GM19468 (cell line): ENCODE data around the gene C1orf159.
"Not testable (repeated sequence)": the region's sequence is repeated elsewhere in the genome, so short reads cannot be mapped to it uniquely, and the experiment has no call there.

Experiments used
- ATAC-seq: cut with Tn5 transposase; IDR thresholded peaks from one replicate; pipeline ENCODE4 v1.9.1; 2021; ENCODE audit warnings: mild to moderate bottlenecking, moderate library complexity, moderate number of reproducible peaks; ENCODE audit not compliant: unreplicated experiment; ENCODE audit errors: extremely low read depth

The C1orf159 gene

GRCh38 chr1:1071486-1072298 lies 44.2 kb downstream of the C1orf159 start:
- no peak for ATAC-seq

DNA sequence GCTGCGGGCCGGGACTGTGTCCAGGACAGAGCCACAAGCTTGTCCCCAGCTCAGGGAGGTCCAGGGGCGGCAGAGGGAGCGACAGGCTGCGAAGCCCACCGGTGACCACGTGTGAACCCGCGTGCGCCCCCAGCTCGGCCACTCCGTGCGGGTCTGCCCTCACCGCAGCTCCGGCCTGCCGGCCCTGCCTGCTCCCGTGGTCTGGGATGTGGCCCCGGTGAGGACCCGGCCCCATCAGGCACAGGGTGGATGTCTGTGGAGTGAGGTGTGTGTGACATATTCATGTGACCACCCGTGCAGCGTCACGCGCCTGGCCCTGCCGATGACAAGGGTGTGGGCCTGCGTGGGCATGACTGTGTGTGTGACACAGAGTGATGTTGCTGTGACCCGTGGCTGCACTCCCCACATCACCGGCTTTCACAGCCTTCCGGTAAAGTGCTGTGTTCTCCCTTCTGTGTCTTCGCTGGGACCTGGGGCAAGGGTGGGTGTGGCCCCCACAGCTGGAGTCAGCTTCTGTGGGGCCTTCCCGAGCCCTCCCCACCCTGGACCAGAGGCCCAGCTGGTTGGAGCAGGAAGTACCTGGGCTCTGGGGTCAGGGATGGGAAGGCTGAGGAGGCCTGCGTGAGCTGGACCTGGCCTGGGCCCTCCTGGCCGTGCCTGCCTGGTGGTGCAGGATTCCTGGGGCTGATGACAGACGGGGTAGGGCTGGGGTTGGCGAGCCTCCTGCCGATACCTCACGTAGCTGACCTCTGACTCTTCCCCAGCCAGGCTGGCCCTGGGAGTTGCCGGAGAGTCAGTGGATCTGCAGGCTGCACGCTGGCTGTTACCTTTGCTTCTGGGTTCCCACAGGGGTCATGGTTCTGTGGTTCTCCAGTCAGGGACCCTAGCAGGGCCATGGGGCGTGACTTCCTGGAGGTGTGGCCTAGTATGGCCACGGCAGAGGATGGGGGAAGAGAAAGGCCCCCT lies 45.9 kb downstream of the C1orf159 start:
- ATAC-seq, result no peak

GRCh38 chr1:1069056-1069710 lies 46.7 kb downstream of the C1orf159 start:
- ATAC-seq, result no peak

DNA sequence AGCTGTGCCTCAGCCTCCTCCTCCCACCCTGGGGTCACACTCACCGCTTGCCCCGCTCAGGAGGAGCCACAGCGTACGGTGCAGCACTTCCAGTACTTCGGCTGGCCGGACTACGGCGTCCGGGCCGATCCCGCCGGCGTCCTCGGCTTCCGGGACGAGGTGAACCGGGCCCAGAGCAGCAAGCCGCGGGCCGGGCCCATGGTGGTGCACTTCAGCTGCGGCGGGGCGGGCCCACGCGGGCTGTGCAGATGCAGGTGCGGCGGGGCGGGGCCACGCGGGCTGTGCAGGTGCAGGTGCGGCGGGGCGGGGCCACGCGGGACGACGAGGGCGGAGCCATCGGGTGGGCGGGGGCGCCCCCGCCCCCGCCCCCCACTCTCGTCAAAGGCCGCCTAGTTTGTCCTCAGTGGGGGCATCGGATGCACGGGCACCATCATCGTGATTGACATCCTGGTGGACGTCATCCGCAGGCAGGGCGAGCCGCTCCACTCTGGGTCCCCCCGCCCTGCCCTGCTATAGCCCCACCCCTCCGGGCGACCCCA lies 47.3 kb downstream of the C1orf159 start:
- no peak for ATAC-seq

- no peak for ATAC-seq
These were observed 47.9 kb downstream of the C1orf159 start for GRCh38 chr1:1067860-1068516.

- no peak for ATAC-seq
These were observed 48.5 kb downstream of the C1orf159 start for GRCh38 chr1:1067284-1067859.

- no peak for ATAC-seq
These were observed 49.2 kb downstream of the C1orf159 start for GRCh38 chr1:1066403-1067283.

GRCh38 chr1:1065940-1066304 lies 50.0 kb downstream of the C1orf159 start:
- ATAC-seq, result not testable (repeated sequence)

DNA sequence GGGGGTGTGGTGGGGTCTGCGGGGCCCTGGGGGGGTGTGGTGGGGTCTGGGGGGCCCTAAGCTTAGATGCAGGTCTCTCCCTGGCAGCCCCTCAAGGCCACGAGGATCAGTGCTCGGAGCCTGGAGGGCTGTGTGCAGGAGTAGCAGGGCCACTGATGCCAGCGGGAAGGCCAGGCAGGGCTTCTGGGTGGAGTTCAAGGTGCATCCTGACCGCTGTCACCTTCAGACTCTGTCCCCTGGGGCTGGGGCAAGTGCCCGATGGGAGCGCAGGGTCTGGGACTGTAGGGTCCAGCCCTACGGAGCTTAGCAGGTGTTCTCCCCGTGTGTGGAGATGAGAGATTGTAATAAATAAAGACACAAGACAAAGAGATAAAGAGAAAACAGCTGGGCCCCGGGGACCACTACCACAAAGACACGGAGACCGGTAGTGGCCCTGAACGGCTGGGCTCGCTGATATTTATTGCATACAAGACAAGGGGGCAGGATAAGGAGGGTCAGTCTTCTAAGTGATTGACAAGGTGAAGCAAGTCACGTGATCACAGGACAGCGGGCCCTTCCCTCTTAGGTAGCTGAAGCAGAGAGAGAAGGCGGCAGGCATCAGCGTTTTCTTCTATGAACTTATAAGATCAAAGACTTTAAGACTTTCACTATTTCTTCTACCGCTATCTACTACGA lies 50.5 kb downstream of the C1orf159 start:
- ATAC-seq, result no peak

DNA sequence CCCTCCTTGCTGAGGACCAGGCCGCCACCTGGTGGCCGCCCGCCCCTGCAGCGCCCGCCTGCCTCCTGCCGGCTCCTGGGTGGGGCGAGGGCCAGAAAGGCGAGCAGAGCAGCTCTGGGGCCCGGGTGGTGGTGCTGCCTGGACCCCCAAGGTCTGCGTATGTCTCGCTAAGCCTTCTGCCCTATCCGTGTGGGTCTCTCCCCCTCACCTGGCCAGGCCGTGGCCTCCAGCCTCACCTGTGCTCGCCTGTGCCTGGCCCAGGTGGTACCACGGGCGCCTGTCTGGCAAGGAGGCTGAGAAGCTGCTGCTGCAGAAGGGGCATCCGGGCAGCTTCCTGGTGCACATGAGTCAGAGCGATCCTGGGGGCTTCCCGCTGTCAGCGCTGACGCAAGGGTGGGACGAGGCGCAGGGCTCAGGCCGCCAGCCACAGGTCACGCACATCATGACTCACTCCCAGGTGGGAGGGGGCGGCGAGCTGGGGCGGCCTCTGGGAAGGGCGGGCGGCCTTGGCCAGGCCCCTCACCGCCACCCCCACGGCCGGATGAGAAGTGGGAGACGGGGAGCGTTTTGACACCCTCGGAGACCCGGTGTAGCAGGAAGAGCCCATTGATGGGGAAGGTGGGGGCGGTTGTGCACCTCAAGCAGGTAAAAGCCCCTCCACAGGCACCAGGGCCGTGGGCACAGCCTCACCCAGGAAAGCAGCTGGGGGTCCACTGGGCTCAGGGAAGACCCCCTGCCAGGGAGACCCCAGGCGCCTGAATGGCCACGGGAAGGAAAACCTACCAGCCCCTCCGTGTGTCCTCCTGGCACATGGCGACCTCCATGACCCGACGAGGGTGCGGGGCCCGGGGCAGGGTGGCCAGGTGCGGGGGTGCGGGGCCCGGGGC lies 51.7 kb downstream of the C1orf159 start:
- ATAC-seq, result peak; percentile 25

DNA sequence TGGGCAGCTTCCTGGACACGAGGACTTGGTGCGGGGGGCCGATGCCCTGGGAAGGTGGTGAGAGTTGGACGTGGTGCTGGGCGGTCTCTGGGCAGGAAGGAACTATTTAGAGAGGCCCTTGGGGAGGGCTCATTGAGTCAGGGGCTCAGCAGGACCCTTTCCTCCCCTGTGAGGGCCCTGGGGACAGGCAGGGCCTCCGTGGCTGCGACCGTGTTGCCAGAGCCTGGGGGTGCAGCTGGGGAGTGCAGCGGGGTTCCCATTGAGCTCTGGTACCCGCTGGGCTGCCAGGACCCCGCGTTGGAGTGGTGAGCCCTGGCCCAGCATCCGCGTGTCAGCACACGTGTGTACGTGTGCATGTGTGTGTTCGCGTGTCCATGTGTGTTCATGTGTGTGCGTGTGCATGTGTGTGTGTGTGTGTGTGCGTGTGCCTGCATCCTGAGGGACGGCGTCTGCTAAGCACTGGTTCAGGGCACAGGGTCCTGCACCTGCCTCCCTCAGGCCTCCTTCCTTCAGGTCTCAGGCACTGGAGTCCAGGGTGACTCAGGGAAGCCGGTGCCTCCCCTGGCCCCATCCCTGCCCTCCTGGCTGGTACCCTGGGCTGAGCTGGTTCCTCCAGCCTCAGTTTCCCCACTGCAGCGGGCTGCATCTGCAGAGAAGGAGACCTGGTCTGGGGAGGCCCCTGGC lies 52.5 kb downstream of the C1orf159 start:
- no peak for ATAC-seq

DNA sequence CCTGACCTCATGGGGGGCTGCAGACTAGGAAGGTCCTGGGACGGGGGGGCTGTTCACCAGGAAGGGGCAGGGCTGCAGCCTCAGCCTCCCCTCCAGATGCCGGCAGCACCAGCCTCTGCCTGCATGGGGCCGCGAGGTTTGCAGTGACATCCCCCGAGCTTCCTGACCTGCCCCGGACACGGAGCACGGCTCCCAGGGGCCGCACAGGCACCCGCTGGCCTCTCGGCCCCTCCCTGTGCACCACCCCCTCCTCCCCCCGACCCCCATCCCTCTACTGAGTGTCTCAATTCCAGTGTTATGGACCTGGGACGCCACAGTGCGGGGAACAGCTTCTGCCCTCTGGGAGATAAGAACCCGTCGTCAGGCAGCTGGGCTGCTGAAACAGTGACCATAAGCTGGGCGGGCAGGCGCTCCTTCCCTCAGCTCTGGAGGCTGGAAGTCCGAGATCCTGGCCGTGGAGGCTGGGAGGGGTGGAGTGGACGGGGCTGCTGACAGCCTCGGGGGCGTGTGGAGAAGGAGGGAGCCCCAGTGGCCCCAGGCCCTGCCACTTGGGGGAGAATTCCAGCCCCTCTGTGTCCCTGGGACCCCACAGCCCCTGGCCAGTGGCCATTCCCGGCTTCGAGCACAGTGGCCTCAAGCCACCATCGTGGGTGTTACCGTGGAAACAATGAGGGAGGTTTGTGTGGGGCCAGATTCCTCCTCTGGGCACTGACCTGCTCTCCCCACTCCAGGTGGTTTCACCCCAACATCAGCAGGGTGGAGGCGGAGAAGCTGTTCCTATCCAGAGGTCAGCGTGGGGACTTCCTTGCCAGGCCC lies 53.3 kb downstream of the C1orf159 start:
- ATAC-seq, result no peak

- ATAC-seq, result no peak
These were observed 54.1 kb downstream of the C1orf159 start for GRCh38 chr1:1061682-1062345.

DNA sequence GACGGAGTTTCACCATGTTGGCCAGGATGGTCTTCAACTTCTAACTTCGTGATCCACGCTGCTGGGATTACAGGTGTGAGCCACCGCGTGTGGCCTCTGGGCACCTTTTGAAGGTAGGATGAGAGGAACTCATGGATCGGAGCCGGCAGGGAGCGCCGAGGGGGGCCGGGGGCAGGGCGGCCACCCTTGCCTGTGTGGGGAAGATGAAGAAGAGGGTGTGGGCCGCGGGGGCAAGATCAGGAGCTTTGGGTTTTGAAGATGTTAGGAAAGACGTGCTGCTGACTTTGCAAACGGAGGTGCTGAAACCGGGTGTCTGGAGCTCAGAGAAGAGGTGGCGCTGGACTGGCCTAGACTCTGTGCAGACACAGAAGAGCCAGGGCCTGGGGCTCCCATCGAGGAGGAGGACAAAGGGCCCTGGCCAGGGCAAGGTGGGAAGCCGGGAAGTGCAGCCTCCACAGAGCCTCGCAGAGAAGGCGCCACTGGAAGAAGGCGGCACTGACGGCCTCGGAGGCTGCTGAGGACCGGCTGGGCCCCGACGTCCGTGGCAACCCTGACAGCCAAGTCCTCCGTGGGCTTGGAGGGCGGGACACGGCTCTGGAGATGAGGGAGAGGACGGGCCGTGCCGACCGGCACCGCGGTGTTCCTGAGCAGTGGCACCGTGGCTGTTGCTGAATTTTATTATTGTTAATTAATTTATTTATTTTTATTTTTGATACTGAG lies 55.4 kb downstream of the C1orf159 start:
- no peak for ATAC-seq
